Neural progenitor cell (in vitro differentiated cells): ENCODE results near the gene UNC45A. TPM values are rescaled to one million over a fixed set of nuclear protein-coding genes. Genes with fewer than 3 reads are reported as not detected.

Experiments used
- DNase-seq: peaks from one replicate; pipeline ENCODE4 v3.0.0-alpha.2; 2016; ENCODE audit warnings: low spot score
- H2AFZ ChIP-seq: fragments of 200-600 bp; sonication (generic); replicated peaks from 2 replicates; pipeline ENCODE4 v1.6.1; 2016; ENCODE audit warnings: antibody characterized with exemption
- H3F3A ChIP-seq: fragments of 200-600 bp; sonication (generic); 2 replicates; pipeline ENCODE4 v1.6.1; 2016; ENCODE audit warnings: antibody characterized with exemption, low read depth
- H3K27ac ChIP-seq: fragments of 200-600 bp; sonication (generic); 2 replicates; pipeline ENCODE4 v1.5.1; 2016; ENCODE audit warnings: mild to moderate bottlenecking
- H3K27me3 ChIP-seq: fragments of 200-600 bp; sonication (generic); 2 replicates; pipeline ENCODE4 v1.6.1; 2016; ENCODE audit warnings: mild to moderate bottlenecking, moderate library complexity
- H3K36me3 ChIP-seq: fragments of 200-600 bp; sonication (generic); 2 replicates; pipeline ENCODE4 v1.5.1; 2016
- H3K4me1 ChIP-seq: fragments of 200-600 bp; sonication (generic); 2 replicates; pipeline ENCODE4 v1.6.1; 2016; ENCODE audit warnings: mixed run types
- H3K4me2 ChIP-seq: fragments of 200-600 bp; sonication (generic); 2 replicates; pipeline ENCODE4 v1.6.1; 2016
- H3K4me3 ChIP-seq: fragments of 200-600 bp; sonication (generic); 2 replicates; pipeline ENCODE4 v1.5.1; 2016
- H3K79me2 ChIP-seq: fragments of 200-600 bp; sonication (generic); 2 replicates; pipeline ENCODE4 v1.6.1; 2016; ENCODE audit warnings: low read depth
- H3K9ac ChIP-seq: fragments of 200-600 bp; sonication (generic); 2 replicates; pipeline ENCODE4 v1.6.1; 2016
- H3K9me3 ChIP-seq: fragments of 200-600 bp; sonication (generic); 2 replicates; pipeline ENCODE4 v1.5.1; 2016; ENCODE audit warnings: low read depth
- H4K20me1 ChIP-seq: fragments of 200-600 bp; sonication (generic); 2 replicates; pipeline ENCODE4 v1.6.1; 2016; ENCODE audit warnings: low read depth
- H3K27ac Mint-ChIP-seq: 3 replicates; pipeline ENCODE4 v1.8.0; 2021; ENCODE audit warnings: mixed read lengths
- H3K27me3 Mint-ChIP-seq: 2 replicates; pipeline ENCODE4 v1.8.0; 2022; ENCODE audit warnings: low read depth, mild to moderate bottlenecking, inconsistent platforms, moderate library complexity, mixed read lengths; ENCODE audit not compliant: insufficient read depth
- H3K36me3 Mint-ChIP-seq: 3 replicates; pipeline ENCODE4 v1.8.0; 2021; ENCODE audit warnings: mixed read lengths
- H3K4me1 Mint-ChIP-seq: 3 replicates; pipeline ENCODE4 v1.8.0; 2021; ENCODE audit warnings: mixed read lengths
- H3K4me3 Mint-ChIP-seq: 3 replicates; pipeline ENCODE4 v1.8.0; 2021; ENCODE audit warnings: mild to moderate bottlenecking, moderate library complexity, mixed read lengths
- H3K9me3 Mint-ChIP-seq: 3 replicates; pipeline ENCODE4 v1.8.0; 2020; ENCODE audit warnings: mixed read lengths
- EZH2 ChIP-seq: fragments of 200-600 bp; sonication (generic); IDR thresholded peaks from 2 replicates; pipeline ENCODE4 v1.6.1; 2017; ENCODE audit warnings: antibody characterized with exemption, mild to moderate bottlenecking, moderate library complexity
- EZH2phosphoT487 ChIP-seq: fragments of 200-600 bp; sonication (generic); IDR thresholded peaks from 2 replicates; pipeline ENCODE4 v1.6.1; 2017; ENCODE audit warnings: antibody characterized with exemption
- total RNA-seq: library from RNA; depleted of rRNA; stranded (reverse); fragments of >200 nt; gene quantifications from 2 replicates; pipeline ENCODE4 v1.2.3, GENCODE V29; 2015; ENCODE audit warnings: low replicate concordance
- TF ChIP-seq, protein P1 (sequence below): fragments of 200-600 bp; sonication (generic); IDR thresholded peaks from 2 replicates; pipeline ENCODE4 v1.5.1; 2017; ENCODE audit warnings: antibody characterized with exemption, mild to moderate bottlenecking

UNC45A gene
- total RNA-seq, 1 donor from 2014 or later: 47.7 TPM

DNA sequence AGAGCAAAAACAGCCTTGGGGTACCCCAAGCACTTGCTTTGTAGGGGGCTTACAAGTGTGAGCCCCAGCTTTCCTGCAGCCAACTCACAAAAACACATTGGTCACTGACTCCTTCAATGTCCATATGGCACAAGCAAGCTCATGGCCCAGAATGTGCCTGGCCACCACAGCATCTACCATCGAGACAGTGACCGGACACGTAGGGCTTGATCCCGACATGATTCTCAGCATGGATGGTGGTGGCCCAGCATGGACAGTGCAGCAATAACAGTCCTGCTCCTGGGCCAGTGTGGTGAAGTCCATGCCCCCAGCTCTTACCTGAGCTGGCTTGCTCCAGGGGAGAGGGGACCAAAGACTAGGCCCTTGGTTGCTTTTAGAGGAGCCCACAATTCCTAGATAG lies 6.0 kb downstream of the UNC45A start:
- H3K9ac ChIP-seq: no peak overlapping the region
- no peak for DNase-seq
- no peak overlapping the region for H3K4me3 ChIP-seq
- Mint-ChIP-seq H3K4me3 (no peak overlapping the region), H3K27ac (no peak overlapping the region), H3K4me1 (peaks cover 8% of the 10 kb centered on the region), H3K9me3 (no peaks in the 10 kb centered on the region), H3K36me3 (peaks cover 28% of the 10 kb centered on the region), H3K27me3 (peaks cover 5% of the 10 kb centered on the region)
- H4K20me1 ChIP-seq: peaks cover 6% of the 10 kb centered on the region
- H3K27me3 ChIP-seq: no peaks in the 10 kb centered on the region
- TF ChIP-seq EZH2: no peak
- TF ChIP-seq, protein P1, sequence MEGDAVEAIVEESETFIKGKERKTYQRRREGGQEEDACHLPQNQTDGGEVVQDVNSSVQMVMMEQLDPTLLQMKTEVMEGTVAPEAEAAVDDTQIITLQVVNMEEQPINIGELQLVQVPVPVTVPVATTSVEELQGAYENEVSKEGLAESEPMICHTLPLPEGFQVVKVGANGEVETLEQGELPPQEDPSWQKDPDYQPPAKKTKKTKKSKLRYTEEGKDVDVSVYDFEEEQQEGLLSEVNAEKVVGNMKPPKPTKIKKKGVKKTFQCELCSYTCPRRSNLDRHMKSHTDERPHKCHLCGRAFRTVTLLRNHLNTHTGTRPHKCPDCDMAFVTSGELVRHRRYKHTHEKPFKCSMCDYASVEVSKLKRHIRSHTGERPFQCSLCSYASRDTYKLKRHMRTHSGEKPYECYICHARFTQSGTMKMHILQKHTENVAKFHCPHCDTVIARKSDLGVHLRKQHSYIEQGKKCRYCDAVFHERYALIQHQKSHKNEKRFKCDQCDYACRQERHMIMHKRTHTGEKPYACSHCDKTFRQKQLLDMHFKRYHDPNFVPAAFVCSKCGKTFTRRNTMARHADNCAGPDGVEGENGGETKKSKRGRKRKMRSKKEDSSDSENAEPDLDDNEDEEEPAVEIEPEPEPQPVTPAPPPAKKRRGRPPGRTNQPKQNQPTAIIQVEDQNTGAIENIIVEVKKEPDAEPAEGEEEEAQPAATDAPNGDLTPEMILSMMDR: no peak
- TF ChIP-seq EZH2phosphoT487: no peak
- H3F3A ChIP-seq: no peaks in the 10 kb centered on the region
- no peaks in the 10 kb centered on the region for H3K36me3 ChIP-seq
- no peak overlapping the region for H2AFZ ChIP-seq
- H3K79me2 ChIP-seq: peaks cover 9% of the 10 kb centered on the region
- peaks cover 4% of the 10 kb centered on the region for H3K4me1 ChIP-seq
- H3K27ac ChIP-seq: no peak overlapping the region
- no peaks in the 10 kb centered on the region for H3K9me3 ChIP-seq
- no peak overlapping the region for H3K4me2 ChIP-seq

DNA sequence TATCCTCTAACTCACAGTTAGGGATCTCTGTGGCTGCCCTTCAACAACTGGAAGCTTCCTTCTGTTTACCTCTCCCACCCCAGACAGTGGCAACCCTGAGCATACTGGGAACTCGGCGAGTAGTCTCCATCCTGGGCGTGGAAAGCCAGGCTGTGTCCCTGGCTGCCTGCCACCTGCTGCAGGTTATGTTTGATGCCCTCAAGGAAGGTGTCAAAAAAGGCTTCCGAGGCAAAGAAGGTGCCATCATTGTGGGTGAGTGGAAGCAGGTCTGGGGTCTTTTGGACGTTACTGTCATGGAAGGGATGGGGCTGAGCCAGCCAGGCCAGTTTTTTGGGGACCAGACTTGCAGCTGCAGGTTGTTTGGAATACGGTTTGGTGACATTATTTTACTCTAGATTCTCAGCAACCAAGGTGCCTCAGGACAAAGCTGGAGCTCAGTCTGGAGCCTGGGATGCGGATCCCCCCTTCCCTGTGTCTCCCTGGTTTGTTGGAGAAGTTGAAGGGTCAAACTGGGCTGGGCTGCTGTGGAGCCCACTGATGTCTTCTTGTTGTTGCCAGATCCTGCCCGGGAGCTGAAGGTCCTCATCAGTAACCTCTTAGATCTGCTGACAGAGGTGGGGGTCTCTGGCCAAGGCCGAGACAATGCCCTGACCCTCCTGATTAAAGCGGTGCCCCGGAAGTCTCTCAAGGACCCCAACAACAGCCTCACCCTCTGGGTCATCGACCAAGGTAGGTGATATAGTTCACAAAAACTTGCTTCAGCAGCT lies 7.5 kb downstream of the UNC45A start:
- Mint-ChIP-seq H3K27ac (no peak overlapping the region), H3K27me3 (peaks cover 6% of the 10 kb centered on the region), H3K36me3 (peaks cover 26% of the 10 kb centered on the region), H3K4me3 (no peak overlapping the region), H3K4me1 (no peaks in the 10 kb centered on the region), H3K9me3 (no peaks in the 10 kb centered on the region)
- Histone ChIP-seq H3K9ac (no peak overlapping the region), H3K27ac (no peak overlapping the region), H3K27me3 (no peaks in the 10 kb centered on the region), H3K4me1 (no peaks in the 10 kb centered on the region), H4K20me1 (no peaks in the 10 kb centered on the region), H3K4me3 (no peak overlapping the region), H3K4me2 (no peak overlapping the region), H3K79me2 (no peaks in the 10 kb centered on the region), H3K36me3 (no peaks in the 10 kb centered on the region), H2AFZ (no peak overlapping the region), H3F3A (no peaks in the 10 kb centered on the region), H3K9me3 (no peaks in the 10 kb centered on the region)
- DNase-seq: no peak
- TF ChIP-seq EZH2 (no peak), EZH2phosphoT487 (no peak)
- TF ChIP-seq, protein P1: no peak

DNA sequence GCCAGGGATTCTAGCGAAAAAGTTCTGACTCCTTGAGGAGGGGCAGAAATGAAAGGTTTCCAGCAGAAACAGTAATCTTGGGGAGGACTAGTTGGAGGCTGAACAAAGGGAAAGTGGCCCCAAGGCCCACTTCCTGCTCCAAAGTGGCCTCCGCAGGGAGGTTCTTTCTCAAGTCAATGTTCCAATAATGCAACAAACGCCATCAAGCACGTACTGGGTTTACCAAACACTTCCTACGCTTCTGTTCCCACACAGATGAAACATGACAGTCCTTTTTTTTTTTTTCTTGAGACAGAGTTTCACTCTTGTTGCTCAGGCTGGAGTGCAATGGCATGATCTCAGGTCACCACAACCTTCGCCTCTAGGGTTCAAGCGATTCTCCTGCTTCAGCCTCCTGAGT lies 10.0 kb downstream of the UNC45A start:
- H3K27ac Mint-ChIP-seq: no peak overlapping the region
- no peak overlapping the region for H3K4me3 Mint-ChIP-seq
- H2AFZ ChIP-seq: no peak overlapping the region
- H3K4me1 Mint-ChIP-seq: no peaks in the 10 kb centered on the region
- DNase-seq: no peak
- H3K4me2 ChIP-seq: no peak overlapping the region
- no peak overlapping the region for H3K4me3 ChIP-seq
- H3K27me3 Mint-ChIP-seq: peaks cover 13% of the 10 kb centered on the region
- no peaks in the 10 kb centered on the region for H3F3A ChIP-seq
- no peaks in the 10 kb centered on the region for H3K36me3 ChIP-seq
- H3K9ac ChIP-seq: no peak overlapping the region
- no peaks in the 10 kb centered on the region for H4K20me1 ChIP-seq
- no peaks in the 10 kb centered on the region for H3K4me1 ChIP-seq
- no peaks in the 10 kb centered on the region for H3K9me3 Mint-ChIP-seq
- H3K9me3 ChIP-seq: no peaks in the 10 kb centered on the region
- peaks cover 25% of the 10 kb centered on the region for H3K36me3 Mint-ChIP-seq
- H3K79me2 ChIP-seq: no peaks in the 10 kb centered on the region
- no peak overlapping the region for H3K27ac ChIP-seq
- no peak for TF ChIP-seq EZH2
- TF ChIP-seq, protein P1: no peak
- TF ChIP-seq EZH2phosphoT487: no peak
- no peaks in the 10 kb centered on the region for H3K27me3 ChIP-seq
